Neuronal stem cell (in vitro differentiated cells): ENCODE measurements around the gene DDX28.

Experiments
- DNase-seq: peaks from one replicate; pipeline ENCODE4 v3.0.0-alpha.2; 2013; ENCODE audit warnings: low spot score
- H2AFZ ChIP-seq: one replicate; pipeline ENCODE4 v1.6.1; 2013; ENCODE audit warnings: mild to moderate bottlenecking, low read length, inconsistent platforms
- H2AK5ac ChIP-seq: 2 replicates; pipeline ENCODE4 v1.6.1; 2013; ENCODE audit warnings: low read depth, mild to moderate bottlenecking, inconsistent platforms, low read length, moderate library complexity, mixed read lengths
- H2BK120ac ChIP-seq: 2 replicates; pipeline ENCODE4 v1.6.1; 2013; ENCODE audit warnings: low read depth, mild to moderate bottlenecking, inconsistent platforms, low read length, moderate library complexity, mixed read lengths
- H2BK12ac ChIP-seq: one replicate; pipeline ENCODE4 v1.6.1; 2013; ENCODE audit warnings: low read length, inconsistent platforms
- H2BK15ac ChIP-seq: 2 replicates; pipeline ENCODE4 v1.6.1; 2013; ENCODE audit warnings: mild to moderate bottlenecking, low read length, inconsistent platforms, mixed read lengths
- H2BK5ac ChIP-seq: one replicate; pipeline ENCODE4 v1.6.1; 2013; ENCODE audit warnings: inconsistent platforms, mild to moderate bottlenecking, low read length, moderate library complexity
- H3K14ac ChIP-seq: one replicate; pipeline ENCODE4 v1.6.1; 2013; ENCODE audit warnings: low read length, inconsistent platforms
- H3K18ac ChIP-seq: 2 replicates; pipeline ENCODE4 v1.6.1; 2013; ENCODE audit warnings: low read length, inconsistent platforms
- H3K23ac ChIP-seq: 2 replicates; pipeline ENCODE4 v1.6.1; 2013; ENCODE audit warnings: low read depth, mild to moderate bottlenecking, mixed read lengths, low read length, inconsistent platforms; ENCODE audit not compliant: poor library complexity
- H3K27ac ChIP-seq: replicated peaks from 3 replicates; pipeline ENCODE4 v1.5.1; 2013; ENCODE audit warnings: low read length, inconsistent platforms
- H3K27me3 ChIP-seq, 3 experiments: 2 replicates each; pipeline ENCODE4 v1.6.1; 2013; ENCODE audit warnings: low read length in 3 of 3, mild to moderate bottlenecking in 2 of 3, inconsistent platforms in 1 of 3, low read depth in 1 of 3, mixed read lengths in 1 of 3, moderate library complexity in 1 of 3; ENCODE audit not compliant: control insufficient read depth in 3 of 3, insufficient read depth in 3 of 3
- H3K36me3 ChIP-seq, 2 donors: replicated peaks in 1 of 2; 2 replicates each; pipeline ENCODE4 v1.6.1; 2013; ENCODE audit warnings: low read length in 2 of 2; ENCODE audit not compliant: control insufficient read depth in 2 of 2, insufficient read depth in 2 of 2
- H3K4ac ChIP-seq: 2 replicates; pipeline ENCODE4 v1.6.1; 2013; ENCODE audit warnings: inconsistent platforms, mild to moderate bottlenecking, low read length, moderate library complexity
- H3K4me1 ChIP-seq, 2 donors: 1 replicate in 1 of 2; 2 replicates in 1 of 2; pipeline ENCODE4 v1.6.1; 2013; ENCODE audit warnings: low read length in 2 of 2, low read depth in 1 of 2; ENCODE audit not compliant: control insufficient read depth in 2 of 2, insufficient read depth in 1 of 2
- H3K4me2 ChIP-seq: one replicate; pipeline ENCODE4 v1.6.1; 2013; ENCODE audit warnings: mild to moderate bottlenecking, low read length, inconsistent platforms; ENCODE audit not compliant: insufficient read depth, poor library complexity, severe bottlenecking
- H3K4me3 ChIP-seq, 2 donors: 2 replicates each; pipeline ENCODE4 v1.5.1; 2013; ENCODE audit warnings: low read length in 2 of 2, mild to moderate bottlenecking in 2 of 2, inconsistent platforms in 1 of 2, moderate library complexity in 1 of 2
- H3K79me1 ChIP-seq: one replicate; pipeline ENCODE4 v1.6.1; 2013; ENCODE audit warnings: low read depth, mild to moderate bottlenecking, inconsistent platforms, low read length, moderate library complexity
- H3K9ac ChIP-seq: one replicate; pipeline ENCODE4 v1.6.1; 2013; ENCODE audit warnings: mild to moderate bottlenecking, low read depth, low read length, inconsistent platforms; ENCODE audit not compliant: poor library complexity
- H3K9me3 ChIP-seq, 2 donors: replicated peaks in 1 of 2; 2 replicates each; pipeline versions ENCODE3 to v1.6.1; 2013; ENCODE audit warnings: low read length in 2 of 2, mild to moderate bottlenecking in 2 of 2, inconsistent platforms in 1 of 2, low read depth in 1 of 2, mixed read lengths in 1 of 2, moderate library complexity in 1 of 2; ENCODE audit not compliant: control insufficient read depth in 2 of 2, insufficient read depth in 1 of 2
- H4K8ac ChIP-seq: one replicate; pipeline ENCODE4 v1.6.1; 2013; ENCODE audit warnings: low read depth, mild to moderate bottlenecking, inconsistent platforms, low read length, moderate library complexity
- H4K91ac ChIP-seq: one replicate; pipeline ENCODE4 v1.6.1; 2013; ENCODE audit warnings: low read length, low read depth, mild to moderate bottlenecking, inconsistent platforms; ENCODE audit not compliant: poor library complexity
- WGBS, 2 donors: extraction: QIAGEN DNeasy Blood & Tissue Kit; methylation state at CpG; one replicate each; pipeline ENCODE4 v1.1.7; 2013; ENCODE audit warnings: missing lambda C conversion rate in 2 of 2, mixed read lengths in 1 of 2; ENCODE audit not compliant: insufficient read length in 2 of 2, insufficient replicate concordance in 1 of 2; ENCODE audit errors: extremely low coverage in 2 of 2; 5-methylcytosine and 5-hydroxymethylcytosine counted together

The DDX28 gene

DNA sequence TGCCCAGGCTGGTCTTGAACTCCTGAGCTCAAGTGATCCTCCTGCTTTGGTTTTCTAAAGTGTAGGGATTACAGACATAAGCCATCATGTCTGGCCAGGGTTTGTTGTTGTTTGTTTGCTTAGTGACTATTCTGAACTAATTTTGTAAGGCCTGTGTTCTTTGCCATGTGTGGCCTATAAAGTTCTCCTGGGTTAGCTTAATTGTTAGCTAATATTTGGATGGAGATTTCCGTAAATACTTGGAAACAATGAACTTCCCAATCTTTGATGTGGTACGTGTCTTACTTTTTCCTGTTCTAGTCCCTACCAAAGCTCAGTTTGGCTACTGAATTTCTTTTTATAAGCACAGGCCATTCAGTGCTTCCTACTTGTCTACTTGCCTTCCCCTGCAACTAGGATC, 25.0 kb upstream of the DDX28 start:
- H2BK120ac ChIP-seq = no peak overlapping the region
- no peak overlapping the region for H3K4ac ChIP-seq
- H3K9ac ChIP-seq = no peak overlapping the region
- H3K14ac ChIP-seq = no peak overlapping the region
- H3K79me1 ChIP-seq = no peaks in the 10 kb centered on the region
- H3K27me3 ChIP-seq = no peaks in the 10 kb centered on the region
- H2BK12ac ChIP-seq = no peak overlapping the region
- no peak overlapping the region for H3K18ac ChIP-seq
- DNase-seq = no peak
- H3K36me3 ChIP-seq = peaks cover 10 to 60% of the 10 kb centered on the region in 2 donors
- no peaks in the 10 kb centered on the region for H3K4me1 ChIP-seq
- H2BK5ac ChIP-seq = no peak overlapping the region
- no peak overlapping the region for H4K91ac ChIP-seq
- H2AK5ac ChIP-seq = no peak overlapping the region
- no peaks in the 10 kb centered on the region for H3K9me3 ChIP-seq
- H4K8ac ChIP-seq = no peak overlapping the region
- H3K27ac ChIP-seq = no peak overlapping the region
- WGBS, 2 donors = no CpG with 5 or more reads among the region's 2 CpGs
- no peak overlapping the region for H3K4me2 ChIP-seq
- H2BK15ac ChIP-seq = no peak overlapping the region
- no peak overlapping the region for H3K4me3 ChIP-seq
- no peak overlapping the region for H3K23ac ChIP-seq
- no peak overlapping the region for H2AFZ ChIP-seq

DNA sequence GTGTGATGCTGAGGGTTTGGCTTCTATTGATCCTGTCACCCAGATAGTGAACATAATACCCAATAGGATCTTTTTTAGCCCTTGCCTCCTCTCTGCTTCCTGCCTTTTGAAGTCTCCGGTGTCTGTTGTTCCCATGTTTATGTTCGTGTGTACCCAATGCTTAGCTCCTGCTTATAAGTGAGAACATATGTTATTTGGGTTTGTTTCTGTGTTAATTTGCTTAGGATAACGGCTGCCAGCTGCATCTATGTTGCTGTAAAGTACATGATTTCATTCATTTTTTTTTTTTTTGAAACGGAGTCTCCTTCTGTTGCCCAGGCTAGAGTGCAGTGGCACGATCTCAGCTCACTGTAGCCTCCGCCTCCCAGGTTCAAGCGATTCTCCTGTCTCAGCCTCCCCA, 23.1 kb upstream of the DDX28 start:
- no peak overlapping the region for H2BK120ac ChIP-seq
- H3K9me3 ChIP-seq = no peaks in the 10 kb centered on the region
- H3K4ac ChIP-seq = no peak overlapping the region
- H2AK5ac ChIP-seq = no peak overlapping the region
- WGBS, 2 donors = no CpG with 5 or more reads among the region's 7 CpGs
- no peak overlapping the region for H3K18ac ChIP-seq
- no peak overlapping the region for H3K14ac ChIP-seq
- no peak overlapping the region for H3K27ac ChIP-seq
- H3K79me1 ChIP-seq = no peaks in the 10 kb centered on the region
- no peak overlapping the region for H3K4me2 ChIP-seq
- H3K27me3 ChIP-seq = no peaks in the 10 kb centered on the region
- no peak overlapping the region for H2AFZ ChIP-seq
- H3K36me3 ChIP-seq = peaks cover 8 to 64% of the 10 kb centered on the region in 2 donors
- H3K4me1 ChIP-seq = no peaks in the 10 kb centered on the region
- H4K8ac ChIP-seq = no peak overlapping the region
- H4K91ac ChIP-seq = no peak overlapping the region
- H3K4me3 ChIP-seq = no peak overlapping the region
- no peak overlapping the region for H2BK15ac ChIP-seq
- no peak overlapping the region for H2BK12ac ChIP-seq
- H3K23ac ChIP-seq = no peak overlapping the region
- H2BK5ac ChIP-seq = no peak overlapping the region
- no peak for DNase-seq
- H3K9ac ChIP-seq = no peak overlapping the region

DNA sequence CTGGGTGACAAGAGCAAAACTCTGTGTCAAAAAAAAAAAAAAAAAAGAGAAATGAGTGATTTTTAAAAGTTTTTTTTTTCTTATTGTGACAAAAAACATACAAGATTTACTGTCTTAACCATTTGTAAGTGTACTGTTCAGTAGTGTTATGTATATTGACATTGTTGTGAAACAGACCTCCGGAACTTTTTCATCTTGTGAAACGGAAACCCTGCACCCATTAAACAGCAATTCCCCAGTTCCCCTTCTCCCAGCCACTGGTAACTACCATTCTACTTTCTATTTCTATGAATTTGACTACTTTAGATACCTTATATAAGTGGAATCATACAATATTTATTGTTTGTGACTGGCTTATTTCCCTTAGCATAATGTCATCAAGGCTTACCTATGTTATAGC, 18.8 kb upstream of the DDX28 start:
- no peak overlapping the region for H3K4ac ChIP-seq
- H3K4me1 ChIP-seq = no peaks in the 10 kb centered on the region
- H2BK15ac ChIP-seq = no peak overlapping the region
- no peak overlapping the region for H3K4me3 ChIP-seq
- no peaks in the 10 kb centered on the region for H3K9me3 ChIP-seq
- H2BK5ac ChIP-seq = no peak overlapping the region
- H3K79me1 ChIP-seq = no peaks in the 10 kb centered on the region
- H3K27ac ChIP-seq = no peak overlapping the region
- no peak for DNase-seq
- H3K23ac ChIP-seq = no peak overlapping the region
- H4K91ac ChIP-seq = no peak overlapping the region
- H2BK12ac ChIP-seq = no peak overlapping the region
- no peak overlapping the region for H3K9ac ChIP-seq
- H2AFZ ChIP-seq = no peak overlapping the region
- H2AK5ac ChIP-seq = no peak overlapping the region
- H3K14ac ChIP-seq = no peak overlapping the region
- H4K8ac ChIP-seq = no peak overlapping the region
- no peaks in the 10 kb centered on the region for H3K27me3 ChIP-seq
- no peak overlapping the region for H2BK120ac ChIP-seq
- WGBS, 2 donors = no CpG with 5 or more reads among the region's 2 CpGs
- H3K4me2 ChIP-seq = no peak overlapping the region
- H3K18ac ChIP-seq = no peak overlapping the region
- H3K36me3 ChIP-seq = peaks cover 0 to 54% of the 10 kb centered on the region in 2 donors

DNA sequence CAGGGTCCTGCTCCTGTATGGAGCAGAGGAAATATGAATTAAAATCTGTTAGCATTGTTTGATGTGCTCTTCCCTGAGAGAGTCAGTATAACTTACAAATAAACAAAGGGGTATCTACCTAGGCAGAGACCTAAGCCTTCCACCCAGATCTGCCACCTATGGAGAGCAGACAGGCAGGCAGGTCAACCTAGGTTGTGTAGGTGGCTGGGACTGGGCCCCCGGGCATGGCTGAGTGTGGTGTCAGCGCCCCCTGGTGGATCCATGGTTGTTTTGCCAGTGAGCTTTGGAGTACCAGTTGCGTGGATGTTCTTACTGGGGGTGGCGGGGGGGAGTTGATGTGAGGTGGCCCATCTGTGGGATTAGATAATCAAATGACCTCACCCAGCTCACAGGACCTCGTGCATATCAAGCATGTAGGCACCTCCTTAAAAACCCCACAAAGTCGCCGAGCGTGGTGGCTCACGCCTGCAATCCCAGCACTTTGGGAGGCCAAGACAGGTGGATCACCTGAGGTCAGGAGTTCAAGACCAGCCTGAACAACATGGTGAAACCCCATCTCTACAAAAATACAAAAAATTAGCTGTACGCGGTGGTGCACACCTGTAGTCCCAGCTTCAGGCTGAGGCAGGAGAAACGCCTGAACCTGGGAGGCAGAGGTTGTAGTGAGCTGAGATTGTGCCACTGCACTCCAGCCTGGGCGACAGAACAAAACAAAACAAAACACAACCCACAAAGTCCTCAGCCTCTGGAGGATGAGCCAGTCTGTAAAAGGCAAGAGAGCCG, 17.7 kb upstream of the DDX28 start:
- peak; percentile 63 for DNase-seq
- Histone ChIP-seq H3K23ac (no peak overlapping the region), H2AK5ac (no peak overlapping the region), H2BK12ac (no peak overlapping the region), H3K27ac (no peak overlapping the region), H3K4me1 (no peaks in the 10 kb centered on the region), H3K18ac (no peak overlapping the region), H4K91ac (no peak overlapping the region), H3K4ac (no peak overlapping the region), H3K4me3 (no peak overlapping the region), H3K14ac (no peak overlapping the region), H3K36me3 (peaks cover 0 to 47% of the 10 kb centered on the region in 2 donors), H3K79me1 (no peaks in the 10 kb centered on the region), H2AFZ (no peak overlapping the region), H3K4me2 (no peak overlapping the region), H3K27me3 (no peaks in the 10 kb centered on the region), H4K8ac (no peak overlapping the region), H2BK5ac (no peak overlapping the region), H3K9me3 (no peaks in the 10 kb centered on the region), H2BK15ac (no peak overlapping the region), H3K9ac (no peak overlapping the region), H2BK120ac (no peak overlapping the region)
- no CpG with 5 or more reads among the region's 14 CpGs for WGBS, 2 donors
